Vagina (tissue), 2 donors: ENCODE measurements around the gene RAB24.

Experiments used
- CTCF ChIP-seq, 3 experiments: fragments of 450-650 bp in 2 of 3; fragments of 200-600 bp in 1 of 3; sonication (generic) in 1 of 3; IDR thresholded peaks; one replicate each; pipeline ENCODE4 v1.5.1; 2017 to 2019; ENCODE audit warnings: antibody characterized with exemption in 3 of 3, mild to moderate bottlenecking in 2 of 3, moderate library complexity in 2 of 3
- POLR2A ChIP-seq, 2 donors: fragments of 450-650 bp; IDR thresholded peaks; one replicate each; pipeline ENCODE4 v1.6.1; 2017; ENCODE audit warnings: antibody characterized with exemption in 2 of 2, mild to moderate bottlenecking in 2 of 2, moderate library complexity in 2 of 2
- POLR2AphosphoS5 ChIP-seq, 2 donors: sonication (generic); formaldehyde crosslinking; IDR thresholded peaks; one replicate each; pipeline ENCODE4 v1.9.0; 2017; ENCODE audit warnings: antibody characterized with exemption in 2 of 2, mild to moderate bottlenecking in 2 of 2, low read depth in 1 of 2; ENCODE audit not compliant: insufficient read depth in 1 of 2

- no peak for TF ChIP-seq POLR2A (IDR thresholded peaks at IDR 0.05)
- TF ChIP-seq CTCF (IDR thresholded peaks at IDR 0.05): peak; percentile 59 to 71 (median 59)
- peak in 1 of 2 donors; percentile 62 for TF ChIP-seq POLR2AphosphoS5 (IDR thresholded peaks at IDR 0.05; ENCODE audit: insufficient read depth in 1 of 2, low read depth in 1 of 2)
These were observed 14.4 kb upstream of the RAB24 start for GRCh38 chr5:177317959-177318377.
